ENCODE results near the gene HELT. TPM values are rescaled to one million over a fixed set of nuclear protein-coding genes. Genes with fewer than 3 reads are reported as not detected.
"Not testable (repeated sequence)": the region's sequence is repeated elsewhere in the genome, so short reads cannot be mapped to it uniquely, and the experiment has no call there.

Gene HELT
- total RNA-seq, 1 donor from 2014 or later = not detected

DNA sequence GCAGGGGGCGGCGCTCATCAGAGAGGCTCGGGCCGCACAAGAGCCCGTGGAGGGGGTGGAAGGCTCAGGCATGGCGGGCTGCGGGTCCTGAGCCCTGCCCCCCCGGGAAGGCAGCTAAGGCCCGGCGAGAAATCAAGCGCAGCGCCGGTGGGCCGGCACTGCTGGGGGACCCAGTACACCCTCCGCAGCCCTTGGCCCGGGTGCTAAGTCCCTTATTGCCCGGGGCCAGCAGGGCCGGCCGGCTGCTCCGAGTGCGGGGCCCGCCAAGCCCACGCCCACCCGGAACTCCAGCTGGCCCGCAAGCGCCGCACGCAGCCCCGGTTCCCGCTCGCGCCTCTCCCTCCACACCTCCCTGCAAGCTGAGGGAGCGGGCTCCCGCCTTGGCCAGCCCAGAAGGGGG is 28.2 kb upstream of the HELT start:
- intact Hi-C loops (cut with micrococcal nuclease); H3K9me3 Mint-ChIP-seq; H3K27ac Mint-ChIP-seq; H3K4me1 Mint-ChIP-seq; H3K4me3 Mint-ChIP-seq; DNase-seq; H3K27me3 Mint-ChIP-seq; H3K36me3 Mint-ChIP-seq (ENCODE audit: low read depth): not testable (repeated sequence)

DNA sequence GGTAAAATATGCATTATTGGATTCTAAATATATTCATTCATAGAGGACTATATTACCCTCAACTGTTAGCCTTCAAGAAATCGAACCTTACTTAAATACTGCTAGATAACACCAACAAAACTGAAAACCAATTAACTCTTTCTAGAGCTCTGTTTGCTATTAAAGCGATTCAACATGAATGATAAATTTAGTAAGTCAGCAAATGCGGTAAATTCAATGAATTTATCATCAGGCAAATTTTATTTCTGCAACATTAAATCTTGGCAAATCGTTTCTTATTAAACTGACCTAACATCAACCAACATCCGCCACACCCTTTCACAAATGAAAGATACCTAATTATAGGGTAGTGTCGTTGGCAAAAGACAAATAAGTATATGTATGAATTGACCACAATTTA is 26.4 kb upstream of the HELT start:
- Mint-ChIP-seq H3K4me1 (no peaks in the 10 kb centered on the region), H3K4me3 (no peak overlapping the region), H3K36me3 (ENCODE audit: low read depth) (no peaks in the 10 kb centered on the region), H3K27me3 (no peaks in the 10 kb centered on the region), H3K27ac (no peak overlapping the region), H3K9me3 (no peaks in the 10 kb centered on the region)
- intact Hi-C loops (cut with micrococcal nuclease) = no loop called here
- no peak for DNase-seq

DNA sequence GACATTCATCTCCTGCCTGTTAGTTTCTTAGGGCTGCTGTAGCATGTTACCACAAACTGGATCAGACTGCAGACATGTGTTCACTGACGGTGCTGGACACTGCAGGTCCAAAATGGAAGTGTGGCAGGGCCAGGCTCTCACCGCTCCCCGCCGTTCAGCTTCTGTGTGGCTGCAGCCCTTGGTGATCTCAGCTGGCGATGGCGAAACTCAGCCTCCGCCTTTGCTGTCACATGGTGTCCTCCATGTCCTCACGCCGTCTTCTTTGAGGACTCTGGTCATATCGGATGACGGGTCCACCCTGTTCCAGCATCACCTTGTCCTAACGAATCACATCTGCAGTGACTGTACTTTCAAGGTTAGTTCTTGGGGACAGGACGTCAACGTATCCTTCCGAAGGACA is 25.9 kb upstream of the HELT start:
- Mint-ChIP-seq H3K9me3 (no peaks in the 10 kb centered on the region), H3K4me3 (no peak overlapping the region), H3K27ac (no peak overlapping the region), H3K27me3 (no peaks in the 10 kb centered on the region), H3K4me1 (no peaks in the 10 kb centered on the region), H3K36me3 (ENCODE audit: low read depth) (no peaks in the 10 kb centered on the region)
- intact Hi-C loops (cut with micrococcal nuclease) = no loop called here
- no peak for DNase-seq

- Mint-ChIP-seq H3K4me3 (no peak overlapping the region), H3K27me3 (peaks cover 2% of the 10 kb centered on the region)
- intact Hi-C loops (cut with micrococcal nuclease) = no loop called here
These were observed 25.0 kb upstream of the HELT start for GRCh38 chr4:184993247-184993646.

GRCh38 chr4:184994010-184994622 is 24.2 kb upstream of the HELT start:
- no peaks in the 10 kb centered on the region for H3K36me3 Mint-ChIP-seq (ENCODE audit: low read depth)
- intact Hi-C loops (cut with micrococcal nuclease) = no loop called here
- no peaks in the 10 kb centered on the region for H3K9me3 Mint-ChIP-seq
- H3K4me1 Mint-ChIP-seq = no peaks in the 10 kb centered on the region
- peaks cover 2% of the 10 kb centered on the region for H3K27me3 Mint-ChIP-seq
- no peak overlapping the region for H3K27ac Mint-ChIP-seq
- no peak for DNase-seq
- H3K4me3 Mint-ChIP-seq = no peak overlapping the region

More at GRCh38 chr4:184993247-184993646, 25.0 kb upstream of the HELT start:
- Mint-ChIP-seq H3K4me1 (no peaks in the 10 kb centered on the region), H3K27ac (no peak overlapping the region), H3K9me3 (no peaks in the 10 kb centered on the region), H3K36me3 (ENCODE audit: low read depth) (no peaks in the 10 kb centered on the region)
- DNase-seq = no peak

DNA sequence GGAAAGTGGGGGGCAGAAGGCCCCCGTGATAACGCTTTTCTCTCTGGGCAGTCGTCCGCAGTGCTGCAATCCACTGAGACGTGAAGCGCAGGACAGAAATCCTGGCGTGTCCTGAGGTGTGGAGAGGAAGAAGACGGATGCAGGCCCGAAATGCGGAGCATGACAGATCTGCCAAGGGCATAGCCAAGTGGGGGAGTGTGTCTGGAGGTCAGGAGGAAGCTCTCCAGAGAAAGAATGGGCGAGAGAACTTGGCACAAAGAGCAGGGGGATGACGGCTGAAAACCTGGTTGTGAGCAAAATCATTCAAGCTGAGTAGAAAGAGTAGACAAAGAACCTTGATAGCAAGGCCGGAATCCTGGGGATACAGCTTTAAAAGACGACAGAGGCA is 23.7 kb upstream of the HELT start:
- no peaks in the 10 kb centered on the region for H3K36me3 Mint-ChIP-seq (ENCODE audit: low read depth)
- no peak for DNase-seq
- H3K4me3 Mint-ChIP-seq = no peak overlapping the region
- H3K9me3 Mint-ChIP-seq = no peaks in the 10 kb centered on the region
- no peak overlapping the region for H3K27ac Mint-ChIP-seq
- peaks cover 2% of the 10 kb centered on the region for H3K27me3 Mint-ChIP-seq
- intact Hi-C loops (cut with micrococcal nuclease) = no loop called here
- H3K4me1 Mint-ChIP-seq = no peaks in the 10 kb centered on the region

GRCh38 chr4:184997656-184998055 is 20.6 kb upstream of the HELT start:
- H3K27me3 Mint-ChIP-seq; H3K27ac Mint-ChIP-seq; H3K4me3 Mint-ChIP-seq; DNase-seq; intact Hi-C loops (cut with micrococcal nuclease); H3K36me3 Mint-ChIP-seq (ENCODE audit: low read depth); H3K4me1 Mint-ChIP-seq; H3K9me3 Mint-ChIP-seq: not testable (repeated sequence)

GRCh38 chr4:185002784-185003183 is 15.5 kb upstream of the HELT start:
- H3K27ac Mint-ChIP-seq = no peak overlapping the region
- no peak overlapping the region for H3K4me3 Mint-ChIP-seq
- intact Hi-C loops (cut with micrococcal nuclease) = no loop called here
- H3K4me1 Mint-ChIP-seq = peaks cover 6% of the 10 kb centered on the region
- H3K36me3 Mint-ChIP-seq (ENCODE audit: low read depth) = no peaks in the 10 kb centered on the region
- no peaks in the 10 kb centered on the region for H3K9me3 Mint-ChIP-seq
- no peak for DNase-seq
- H3K27me3 Mint-ChIP-seq = peaks cover 28% of the 10 kb centered on the region

- peaks cover 6% of the 10 kb centered on the region for H3K4me1 Mint-ChIP-seq
- intact Hi-C loops (cut with micrococcal nuclease) = no loop called here
- H3K36me3 Mint-ChIP-seq (ENCODE audit: low read depth) = no peaks in the 10 kb centered on the region
- H3K4me3 Mint-ChIP-seq = no peak overlapping the region
- no peak for DNase-seq
- H3K27me3 Mint-ChIP-seq = peaks cover 34% of the 10 kb centered on the region
- H3K27ac Mint-ChIP-seq = no peak overlapping the region
- no peaks in the 10 kb centered on the region for H3K9me3 Mint-ChIP-seq
These were observed 14.5 kb upstream of the HELT start for GRCh38 chr4:185003596-185004351.

- intact Hi-C loops (cut with micrococcal nuclease) = loop anchor here (5.0 kb wide), 1 partner anchor 257 kb away; no protein-coding TSS in a partner anchor
- Mint-ChIP-seq H3K4me1 (peaks cover 6% of the 10 kb centered on the region), H3K36me3 (ENCODE audit: low read depth) (no peaks in the 10 kb centered on the region), H3K27me3 (peaks cover 43% of the 10 kb centered on the region), H3K9me3 (no peaks in the 10 kb centered on the region), H3K27ac (no peak overlapping the region), H3K4me3 (peak overlapping the region; percentile 50)
- DNase-seq = no peak
These were observed 13.6 kb upstream of the HELT start for GRCh38 chr4:185004562-185005218.

DNA sequence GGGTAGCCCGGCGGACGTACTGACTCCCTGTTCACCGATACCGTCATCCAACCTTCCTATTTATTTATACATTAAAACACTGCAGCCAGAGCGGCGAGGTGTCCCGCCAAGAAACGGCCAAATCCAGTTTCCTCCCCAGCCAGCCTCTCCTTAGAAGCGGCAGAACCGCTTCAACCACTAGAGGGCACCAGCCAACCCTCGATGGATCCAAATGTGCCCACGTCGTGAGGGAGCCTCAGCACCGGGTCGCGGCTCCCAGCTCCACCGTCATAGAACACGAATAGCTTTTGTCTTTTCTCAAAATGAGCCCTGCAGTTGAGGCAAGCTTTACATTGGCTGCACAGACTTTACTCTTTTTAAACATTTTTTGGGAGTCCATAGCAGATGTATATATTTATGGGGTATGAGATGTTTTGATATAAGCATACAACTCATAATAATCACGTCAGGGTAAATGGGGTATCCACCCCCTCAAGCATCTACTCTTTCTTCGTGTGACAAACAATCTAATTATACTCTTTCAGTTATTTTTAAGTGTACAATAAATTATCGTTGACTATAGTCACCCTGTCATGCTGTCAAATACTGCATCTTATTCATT is 13.0 kb upstream of the HELT start:
- intact Hi-C loops (cut with micrococcal nuclease) = loop anchor here (5.0 kb wide), 1 partner anchor 258 kb away; no protein-coding TSS in a partner anchor
- Mint-ChIP-seq H3K27ac (peak overlapping the region; percentile 26), H3K27me3 (peaks cover 46% of the 10 kb centered on the region), H3K4me1 (peaks cover 6% of the 10 kb centered on the region), H3K4me3 (peak overlapping the region; percentile 50), H3K36me3 (ENCODE audit: low read depth) (no peaks in the 10 kb centered on the region), H3K9me3 (no peaks in the 10 kb centered on the region)
- peak; percentile 94 for DNase-seq

DNA sequence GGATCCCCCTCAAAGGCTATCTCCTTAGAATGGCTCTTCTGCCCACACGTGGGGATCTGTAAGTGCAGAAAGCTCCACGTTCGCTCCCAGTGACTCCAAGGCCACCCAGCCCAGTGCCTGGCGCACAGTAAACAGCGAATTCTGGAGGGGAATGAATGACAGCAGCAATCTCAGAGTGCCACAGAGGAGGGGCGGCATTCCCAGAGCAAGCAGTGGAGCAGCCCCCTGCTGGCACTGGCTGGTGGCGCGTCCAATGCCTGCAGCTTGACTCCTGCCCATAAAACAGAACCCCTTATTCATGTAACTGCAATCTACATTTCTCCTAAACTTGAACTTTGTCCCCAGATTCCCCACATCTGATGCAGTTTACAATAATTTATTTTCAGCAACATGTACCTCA is 6.9 kb upstream of the HELT start:
- Mint-ChIP-seq H3K27ac (no peak overlapping the region), H3K27me3 (peaks cover 75% of the 10 kb centered on the region)
- intact Hi-C loops (cut with micrococcal nuclease) = loop anchor here (10.0 kb wide), 2 partner anchors 1217 to 1713 kb away; partner anchors contain the start of gene FAT1

DNA sequence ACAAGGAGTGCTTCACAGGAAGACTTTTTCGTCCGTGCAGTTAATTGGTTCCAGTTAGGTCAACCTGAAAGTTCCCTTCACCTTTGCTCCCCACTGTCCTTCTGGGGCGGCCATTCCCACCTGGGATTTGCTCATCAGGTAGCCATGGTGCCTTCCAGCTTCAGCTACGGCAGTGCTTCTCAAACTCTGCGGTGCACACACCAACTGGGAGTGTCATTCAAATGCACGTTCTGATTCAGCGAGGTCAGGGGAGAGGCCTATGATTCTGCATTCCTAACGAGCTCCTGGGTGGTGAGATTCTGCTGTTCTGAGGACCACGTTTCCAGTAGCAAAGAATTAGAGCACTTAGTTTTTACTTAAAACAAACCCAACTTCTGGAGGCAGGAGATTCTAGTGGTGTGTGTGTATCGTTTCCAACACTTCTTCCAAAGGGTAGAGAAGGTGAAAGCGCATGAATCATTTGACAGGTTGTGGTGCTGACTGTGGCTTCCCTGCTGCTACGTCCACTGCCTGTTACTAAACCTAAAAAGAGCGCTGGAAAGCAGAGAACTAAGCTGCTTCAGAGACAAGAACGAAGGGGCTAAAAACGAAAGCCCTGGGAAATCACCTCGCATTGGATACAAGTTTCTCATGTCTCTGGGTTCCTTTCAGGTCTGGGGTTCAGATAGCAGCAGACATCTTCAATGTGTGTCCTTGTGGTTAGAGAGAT is 4.7 kb upstream of the HELT start:
- Mint-ChIP-seq H3K9me3 (no peaks in the 10 kb centered on the region), H3K36me3 (ENCODE audit: low read depth) (peaks cover 2% of the 10 kb centered on the region), H3K4me3 (peak overlapping the region; percentile 12), H3K27me3 (peaks cover 86% of the 10 kb centered on the region), H3K4me1 (peaks cover 11% of the 10 kb centered on the region), H3K27ac (no peak overlapping the region)
- no peak for DNase-seq
- intact Hi-C loops (cut with micrococcal nuclease) = loop anchor here (2.0 to 10.0 kb wide), 3 partner anchors 115 to 1711 kb away; partner anchors contain the start of gene FAT1

More for the DNA sequence above, 6.9 kb upstream of the HELT start:
- Mint-ChIP-seq H3K4me3 (no peak overlapping the region), H3K9me3 (no peaks in the 10 kb centered on the region), H3K4me1 (peaks cover 9% of the 10 kb centered on the region), H3K36me3 (ENCODE audit: low read depth) (no peaks in the 10 kb centered on the region)
- no peak for DNase-seq

Data from activated CD4-positive, alpha-beta T cell treated with anti-CD3 and anti-CD28 coated beads, Interleukin-2, amount 10 ng/mL, durations not matched to agents 24 days and 14 days (primary cell).